HepG2 (cell line): ENCODE results near the gene GPATCH11. TPM values are rescaled to one million over a fixed set of nuclear protein-coding genes. Genes with fewer than 3 reads are reported as not detected.

Experiments used
- ARID2 ChIP-seq: sonication (generic); formaldehyde crosslinking; IDR thresholded peaks from 2 replicates; pipeline ENCODE4 v1.8.1; 2022; ENCODE audit warnings: mild to moderate bottlenecking, missing genetic modification reagents, borderline replicate concordance
- FOSL2 ChIP-seq: sonication (generic); formaldehyde crosslinking; IDR thresholded peaks from 2 replicates; pipeline ENCODE4 v1.4.0; 2020; ENCODE audit warnings: missing genetic modification reagents
- FOXC1 ChIP-seq: sonication (generic); formaldehyde crosslinking; IDR thresholded peaks from 2 replicates; pipeline ENCODE4 v1.8.0; 2022; ENCODE audit warnings: mild to moderate bottlenecking, missing genetic modification reagents, borderline replicate concordance
- FOXM1 ChIP-seq: sonication (generic); formaldehyde crosslinking; IDR thresholded peaks from 2 replicates; pipeline ENCODE4 v1.5.0; 2020; ENCODE audit warnings: missing genetic modification reagents
- HMGXB3 ChIP-seq: sonication (generic); formaldehyde crosslinking; IDR thresholded peaks from 2 replicates; pipeline ENCODE4 v1.4.0; 2020; ENCODE audit warnings: missing genetic modification reagents, borderline replicate concordance
- HOXA3 ChIP-seq: sonication (generic); formaldehyde crosslinking; IDR thresholded peaks from 2 replicates; pipeline ENCODE4 v1.5.0; 2020; ENCODE audit warnings: missing genetic modification reagents
- KLF12 ChIP-seq: sonication (generic); formaldehyde crosslinking; IDR thresholded peaks from 2 replicates; pipeline ENCODE4 v1.4.0; 2020; ENCODE audit warnings: missing genetic modification reagents, borderline replicate concordance
- MAFF ChIP-seq: IDR thresholded peaks from 2 replicates; pipeline ENCODE4 v1.6.1; 2011; ENCODE audit warnings: low read depth, low read length, improper control_type of control experiment
- MLLT10 ChIP-seq: sonication (generic); formaldehyde crosslinking; IDR thresholded peaks from 2 replicates; pipeline ENCODE4 v1.4.0; 2020; ENCODE audit warnings: missing genetic modification reagents
- NFE2L2 ChIP-seq: fragments of 150-350 bp; IDR thresholded peaks from 2 replicates; pipeline ENCODE4 v1.6.1; 2014; ENCODE audit warnings: low read length
- PRMT3 ChIP-seq: sonication (generic); formaldehyde crosslinking; IDR thresholded peaks from 2 replicates; pipeline ENCODE4 v1.8.1; 2022; ENCODE audit warnings: low read depth, mild to moderate bottlenecking, moderate library complexity, missing genetic modification reagents, borderline replicate concordance
- SCMH1 ChIP-seq: sonication (generic); formaldehyde crosslinking; IDR thresholded peaks from 2 replicates; pipeline ENCODE4 v1.9.0; 2021; ENCODE audit warnings: missing genetic modification reagents, mild to moderate bottlenecking, borderline replicate concordance
- TAF15 ChIP-seq: fragments of 200-400 bp; formaldehyde crosslinking; IDR thresholded peaks from one replicate; pipeline ENCODE4 v1.6.1; 2018; ENCODE audit warnings: mild to moderate bottlenecking, low read depth, low read length; ENCODE audit not compliant: poor library complexity, severe bottlenecking
- TIGD3 ChIP-seq: sonication (generic); formaldehyde crosslinking; IDR thresholded peaks from 2 replicates; pipeline ENCODE4 v1.5.1; 2020; ENCODE audit warnings: mild to moderate bottlenecking, missing genetic modification reagents, borderline replicate concordance
- ZEB1 ChIP-seq: IDR thresholded peaks from 2 replicates; pipeline ENCODE4 v1.6.1; 2012; ENCODE audit warnings: mild to moderate bottlenecking, low read depth, inconsistent platforms; ENCODE audit not compliant: insufficient replicate concordance
- ZFX ChIP-seq: sonication (generic); formaldehyde crosslinking; IDR thresholded peaks from 2 replicates; pipeline ENCODE4 v1.4.0; 2020; ENCODE audit warnings: mild to moderate bottlenecking, low read depth, missing genetic modification reagents, moderate library complexity
- ZHX1 ChIP-seq: sonication (generic); formaldehyde crosslinking; IDR thresholded peaks from 2 replicates; pipeline ENCODE4 v1.8.1; 2022; ENCODE audit warnings: low read depth, mild to moderate bottlenecking, missing genetic modification reagents
- ZNF264 ChIP-seq: sonication (generic); formaldehyde crosslinking; IDR thresholded peaks from 2 replicates; pipeline ENCODE4 v1.4.0; 2020; ENCODE audit warnings: missing genetic modification reagents
- ZNF296 ChIP-seq: sonication (generic); formaldehyde crosslinking; conservative IDR thresholded peaks from 2 replicates; pipeline ENCODE4 v1.5.0; 2020; ENCODE audit warnings: mild to moderate bottlenecking, missing genetic modification reagents
- ZNF326 ChIP-seq: sonication (generic); formaldehyde crosslinking; IDR thresholded peaks from 2 replicates; pipeline ENCODE4 v1.4.0; 2020; ENCODE audit warnings: missing genetic modification reagents, borderline replicate concordance
- ZNF44 ChIP-seq: sonication (generic); formaldehyde crosslinking; IDR thresholded peaks from 2 replicates; pipeline ENCODE4 v1.5.1; 2020; ENCODE audit warnings: mild to moderate bottlenecking, missing genetic modification reagents
- ZNF784 ChIP-seq: sonication (generic); formaldehyde crosslinking; IDR thresholded peaks from 2 replicates; pipeline ENCODE4 v1.5.1; 2020; ENCODE audit warnings: missing genetic modification reagents, mild to moderate bottlenecking, borderline replicate concordance
- polyA plus RNA-seq, 8 experiments: library from polyadenylated mRNA; depleted of rRNA in 3 of 8; stranded (reverse) in 7 of 8; unstranded in 1 of 8; fragments of >200 nt; fragmentation: Illumina TruSeq in 4 of 8; extraction: Trizol in 4 of 8; gene quantifications; 2 replicates each; pipeline versions ENCODE4 v1.2.1 to v1.2.3, GENCODE V29; 2011 to 2016; ENCODE audit warnings: low read depth in 4 of 8, missing spikeins in 1 of 8, mixed read lengths in 1 of 8; ENCODE audit not compliant: insufficient read depth in 1 of 8
- total RNA-seq, 5 experiments: library from RNA; depleted of rRNA; stranded (reverse); fragments of >200 nt; fragmentation: Illumina TruSeq; extraction: Trizol; gene quantifications; 2 replicates each; pipeline ENCODE4 v1.2.3, GENCODE V29; 2016; ENCODE audit warnings: low read depth in 1 of 5

GPATCH11 gene
- total and polyA plus RNA-seq, 2 of the 13 experiments (the other 11 are each of a cell fraction or from before 2014, with no cell fraction given), result 3.8 to 8.7 TPM

GRCh38 chr2:37119157-37119556 is 34.8 kb downstream of the GPATCH11 start (continued):
- TF ChIP-seq HMGXB3 (CRISPR knock-in tag) (no peak), ZNF264 (CRISPR knock-in tag) (no peak), ARID2 (no peak), ZFX (no peak), SCMH1 (CRISPR knock-in tag) (no peak), ZNF296 (CRISPR knock-in tag) (no peak), FOSL2 (CRISPR knock-in tag) (peak; percentile 46; the same call in 1 of the 2 replicates), ZHX1 (CRISPR knock-in tag) (no peak), ZEB1 (no peak), HOXA3 (CRISPR knock-in tag) (peak; percentile 23; the same call in 1 of the 2 replicates), MLLT10 (CRISPR knock-in tag) (no peak), FOXC1 (CRISPR knock-in tag) (no peak), TIGD3 (CRISPR knock-in tag) (no peak), ZNF326 (no peak), FOXM1 (no peak), KLF12 (no peak), TAF15 (no peak), ZNF44 (CRISPR knock-in tag) (no peak), MAFF (peak; percentile 28; the same call in 1 of the 2 replicates), NFE2L2 (peak; percentile 93), ZNF784 (CRISPR knock-in tag) (0 out of 2 replicates have a peak, but pooled peaks have one; percentile 20), PRMT3 (CRISPR knock-in tag) (no peak)
